ENCODE data around the gene PPP4R4.

GRCh38 chr14:94164685-94165431, 9.3 kb upstream of the PPP4R4 start:
- TF ChIP-seq GATA2 (IDR thresholded peaks at IDR 0.05; ENCODE audit: low read depth, low read length) (no peak), GATA3 (IDR thresholded peaks at IDR 0.05; ENCODE audit: low read depth, low read length) (no peak)

Measured in SH-SY5Y (cell line).